GM15510 (cell line): ENCODE measurements around the gene APIP.

Source experiments
- POLR2A ChIP-seq: IDR thresholded peaks from 3 replicates; pipeline ENCODE4 v1.6.1; 2011; ENCODE audit warnings: borderline replicate concordance; ENCODE audit not compliant: insufficient read length; ENCODE audit errors: extremely low read depth

The APIP gene

GRCh38 chr11:34916015-34916842 is at the start of gene APIP, which contains the start of gene PDHX:
TSS of gene APIP (minus strand) at chr11:34916379. CDS start at chr11:34916284, 95 bp downstream.
TSS of gene PDHX (plus strand) at chr11:34916618. CDS start at chr11:34916656, 38 bp downstream.
- peak; percentile 97 for TF ChIP-seq POLR2A

- no peak for TF ChIP-seq POLR2A
These were observed 48.6 kb upstream of the APIP start for GRCh38 chr11:34964610-34965331.

GRCh38 chr11:34963351-34963750 is 47.2 kb upstream of the APIP start:
- no peak for TF ChIP-seq POLR2A

GRCh38 chr11:34962034-34962433 is 45.9 kb upstream of the APIP start:
- TF ChIP-seq POLR2A: no peak

GRCh38 chr11:34960277-34960676 is 44.1 kb upstream of the APIP start:
- TF ChIP-seq POLR2A: no peak

- no peak for TF ChIP-seq POLR2A
These were observed 43.6 kb upstream of the APIP start for GRCh38 chr11:34959770-34960169.

- no peak for TF ChIP-seq POLR2A
These were observed 41.4 kb upstream of the APIP start for GRCh38 chr11:34957606-34958005.

- no peak for TF ChIP-seq POLR2A
These were observed 41.0 kb upstream of the APIP start for GRCh38 chr11:34957206-34957605.

- TF ChIP-seq POLR2A: no peak
These were observed 37.8 kb upstream of the APIP start for GRCh38 chr11:34953955-34954354.

- no peak for TF ChIP-seq POLR2A
These were observed 32.5 kb upstream of the APIP start for GRCh38 chr11:34948696-34949095.

GRCh38 chr11:34944692-34945091 is 28.5 kb upstream of the APIP start:
- no peak for TF ChIP-seq POLR2A

- TF ChIP-seq POLR2A: no peak
These were observed 25.5 kb upstream of the APIP start for GRCh38 chr11:34941688-34942087.

- no peak for TF ChIP-seq POLR2A
These were observed 24.0 kb upstream of the APIP start for GRCh38 chr11:34940026-34940677.

- no peak for TF ChIP-seq POLR2A
These were observed 22.4 kb upstream of the APIP start for GRCh38 chr11:34938611-34939010.
